ENCODE results near the gene S100A16.
"Not testable (repeated sequence)": the region's sequence is repeated elsewhere in the genome, so short reads cannot be mapped to it uniquely, and the experiment has no call there.

The S100A16 gene

GRCh38 chr1:153612755-153613331 is at the start of gene S100A16:
TSS of gene S100A16 (minus strand) at chr1:153613137. CDS start at chr1:153608151, 4,986 bp downstream.
- DNase-seq: no peak

DNA sequence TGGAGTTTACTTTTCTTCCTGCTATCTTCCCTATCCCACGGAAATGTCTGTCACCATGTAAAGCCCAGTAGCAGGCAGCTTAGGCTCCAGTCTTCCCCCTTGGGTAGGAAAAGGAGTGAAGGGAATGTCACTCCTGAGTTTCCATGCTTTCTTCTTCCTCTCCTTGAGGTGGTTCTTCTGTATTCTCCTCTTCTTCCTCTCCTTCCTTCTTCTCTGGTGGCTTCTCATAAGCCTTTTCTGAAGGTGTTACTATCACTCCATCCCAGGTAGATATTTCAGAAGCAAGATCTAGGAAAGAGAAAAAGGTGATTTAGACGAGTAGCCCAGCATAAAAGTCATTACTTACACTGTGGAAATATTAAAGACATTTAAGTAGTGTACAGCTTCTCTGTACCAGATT is 49.3 kb upstream of the S100A16 start:
- no peak for DNase-seq

DNA sequence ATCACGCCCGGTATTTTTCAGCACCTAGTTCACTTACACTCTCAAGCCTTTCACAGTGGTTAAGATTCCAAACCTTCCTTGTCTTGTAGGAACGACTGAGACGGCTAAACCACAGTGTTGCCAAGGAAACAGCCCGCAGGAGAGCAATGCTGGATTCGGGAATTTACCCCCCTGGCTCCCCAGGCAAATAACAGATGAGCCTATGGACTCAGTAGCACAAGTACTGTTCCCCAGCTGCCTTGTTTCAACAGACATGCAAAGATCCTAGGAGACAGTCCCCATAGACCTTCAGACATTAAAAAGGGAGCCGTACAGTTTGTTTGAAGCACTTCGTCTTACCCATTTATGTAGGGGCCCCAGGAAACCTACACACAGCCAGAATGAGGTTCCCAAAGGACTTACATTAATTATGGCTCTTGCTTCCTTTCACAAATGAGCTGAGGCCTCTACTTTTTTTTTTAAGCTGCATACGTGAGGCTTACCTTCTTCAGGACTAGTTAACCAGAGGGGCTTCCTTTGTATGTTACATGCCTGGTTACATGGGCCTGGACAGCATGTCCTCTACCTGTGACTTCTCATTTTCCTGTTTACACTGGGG is 48.3 kb upstream of the S100A16 start:
- no peak for DNase-seq

DNA sequence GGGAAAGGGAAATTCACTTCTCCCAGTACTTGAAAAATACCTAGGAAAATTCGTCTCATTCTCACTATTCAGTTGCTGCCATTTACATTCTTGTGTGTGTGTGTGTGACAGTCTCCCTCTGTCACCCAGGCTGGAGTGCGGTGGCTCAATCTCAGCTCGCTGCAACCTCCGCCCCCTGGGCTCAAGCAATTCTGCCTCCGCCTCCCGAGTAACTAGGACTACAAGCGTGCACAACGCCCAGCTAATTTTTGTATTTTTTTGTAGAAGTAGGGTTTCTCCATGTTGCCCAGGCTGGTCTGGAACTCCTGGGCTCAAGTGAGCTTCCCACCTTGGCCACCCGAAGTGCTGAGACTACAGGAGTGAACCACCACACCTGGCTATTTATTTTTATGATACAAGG is 46.7 kb upstream of the S100A16 start:
- DNase-seq: no peak

GRCh38 chr1:153659175-153659534 is 46.2 kb upstream of the S100A16 start:
- DNase-seq: no peak

DNA sequence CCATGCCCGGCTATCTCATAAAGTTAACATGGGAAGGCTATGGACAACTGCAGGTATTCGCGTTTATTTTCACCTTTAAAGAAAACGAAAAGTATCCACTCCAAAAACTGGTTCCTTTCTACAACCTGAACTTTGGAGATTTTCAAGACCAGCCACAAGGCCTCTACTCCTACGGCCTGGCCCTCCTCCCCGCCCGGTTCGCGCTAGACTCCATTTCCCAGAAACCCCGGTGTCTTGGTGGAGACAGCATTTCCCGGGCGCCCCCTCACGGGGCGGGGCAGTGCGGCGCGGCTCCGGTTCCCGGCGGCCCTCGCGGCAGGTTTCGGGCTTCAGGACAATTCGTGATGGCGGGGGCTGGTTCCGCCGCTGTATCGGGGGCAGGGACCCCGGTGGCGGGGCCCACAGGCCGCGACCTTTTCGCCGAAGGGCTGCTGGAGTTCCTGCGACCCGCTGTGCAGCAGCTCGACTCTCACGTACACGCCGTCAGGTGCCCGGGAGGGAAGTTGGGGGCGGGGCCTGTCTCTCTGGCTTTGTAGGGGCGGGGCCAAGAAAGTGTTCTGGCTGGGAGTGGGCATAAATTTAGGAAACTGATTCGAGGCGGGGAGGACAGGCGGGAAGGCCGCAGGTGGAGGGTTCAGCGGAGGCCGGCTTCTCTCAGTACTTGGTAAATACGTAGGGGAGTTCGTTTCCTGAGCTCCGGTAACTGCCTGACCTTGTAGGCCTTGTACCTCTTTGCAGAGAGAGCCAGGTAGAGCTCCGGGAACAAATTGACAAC is 45.6 kb upstream of the S100A16 start, which contains the start of gene SNAPIN:
SNAPIN (plus strand) TSS at position 304 of the 775 bp plus-strand sequence; CDS start at position 345, 41 bp downstream.
- DNase-seq: peak; percentile 93

DNA sequence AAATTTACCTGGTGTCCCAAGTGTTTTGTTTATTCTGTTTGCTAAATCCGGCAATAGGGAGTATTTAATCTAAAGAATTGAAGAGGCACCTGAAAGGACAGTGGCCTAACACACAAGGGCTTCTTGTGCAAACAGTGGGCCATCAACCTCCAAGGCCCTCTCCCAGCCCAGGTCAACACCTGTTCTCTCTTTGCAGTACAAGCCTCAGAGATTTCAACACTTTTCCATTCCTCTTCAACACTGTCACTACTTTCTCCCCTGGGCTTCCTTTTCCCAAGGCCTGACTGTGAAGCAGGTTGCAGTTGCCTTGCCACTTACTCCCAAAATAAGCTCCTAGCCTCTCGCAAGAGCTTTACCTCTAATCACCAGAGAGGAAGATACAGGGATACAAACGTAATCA is 42.4 kb upstream of the S100A16 start:
- no peak for DNase-seq

GRCh38 chr1:153652805-153653500 is 40.0 kb upstream of the S100A16 start:
- DNase-seq: no peak

DNA sequence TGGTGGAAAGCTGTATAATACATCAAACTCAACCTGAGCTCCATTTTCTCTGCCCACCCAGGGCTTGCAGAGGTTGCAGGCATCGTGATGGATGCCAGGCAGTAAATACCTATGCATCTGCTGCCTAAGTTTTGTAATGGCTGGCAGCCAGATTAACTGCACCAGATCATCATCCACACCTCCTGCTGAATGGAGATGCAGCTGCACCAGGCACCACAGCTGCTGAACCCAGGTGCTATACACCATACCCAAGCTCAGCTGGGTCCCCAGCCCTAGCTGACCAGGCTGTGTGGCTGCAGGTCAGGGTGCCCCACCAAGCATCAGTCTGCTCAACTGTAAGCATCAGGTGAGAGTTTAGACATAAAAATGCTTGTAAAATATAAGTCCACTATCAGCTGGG is 38.8 kb upstream of the S100A16 start:
- no peak for DNase-seq

- DNase-seq: no peak
Observed at GRCh38 chr1:153649863-153650235, 36.9 kb upstream of the S100A16 start.

- DNase-seq: no peak
Observed at GRCh38 chr1:153649137-153649862, 36.4 kb upstream of the S100A16 start.

GRCh38 chr1:153648000-153648643 is 35.2 kb upstream of the S100A16 start:
- no peak for DNase-seq

DNA sequence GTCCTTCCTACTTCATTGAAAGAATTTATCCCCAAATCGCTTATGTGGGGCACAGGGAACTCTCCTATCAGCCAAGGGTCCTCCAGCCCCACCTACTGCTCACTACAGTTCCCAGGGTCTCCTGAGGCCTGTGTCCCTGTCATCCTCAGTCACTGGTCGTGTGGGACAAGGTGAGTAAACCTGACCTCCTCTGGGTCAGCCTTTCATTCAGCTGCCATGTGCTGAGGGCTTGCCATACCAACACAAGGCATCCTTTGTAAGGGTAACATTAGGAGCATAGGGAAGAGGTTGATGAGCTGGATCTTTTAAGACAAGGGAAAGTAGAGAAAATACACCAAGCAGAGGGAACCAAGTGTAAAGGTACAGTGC is 34.4 kb upstream of the S100A16 start:
- DNase-seq: no peak

DNA sequence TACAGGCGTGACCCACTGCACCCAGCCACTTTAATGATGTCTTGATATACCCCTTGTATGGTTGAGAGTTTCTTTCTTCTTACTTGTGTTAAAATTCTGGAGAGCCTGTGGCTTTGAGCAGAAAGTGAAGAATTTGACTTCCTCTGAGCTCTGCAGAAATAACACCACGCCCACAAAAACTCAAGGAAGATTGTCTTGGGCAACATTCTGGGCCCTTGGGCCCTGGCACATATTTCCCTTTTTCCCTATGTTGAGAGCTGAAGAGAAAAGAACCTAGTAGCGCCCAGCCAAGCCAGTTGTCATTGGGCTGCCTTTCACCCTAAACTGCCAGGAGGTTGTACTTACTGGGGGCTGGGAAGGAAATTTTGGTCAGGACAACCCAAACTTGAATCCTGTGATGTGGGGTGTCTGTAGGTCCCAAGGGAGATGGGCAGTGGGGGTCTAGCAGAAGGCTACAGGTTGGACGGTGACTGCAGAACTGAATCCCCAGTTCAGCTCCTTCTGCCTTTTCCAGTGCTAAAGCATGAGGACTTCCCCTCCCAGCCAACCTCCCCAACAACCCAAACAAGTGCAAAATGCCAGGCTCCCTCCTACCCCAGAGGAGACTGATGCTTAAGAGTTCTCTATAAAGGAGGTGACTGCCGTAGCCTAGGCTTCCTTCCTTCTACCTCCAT is 33.9 kb upstream of the S100A16 start:
- no peak for DNase-seq

GRCh38 chr1:153643816-153644215 is 30.9 kb upstream of the S100A16 start:
- no peak for DNase-seq

GRCh38 chr1:153643100-153643499 is 30.2 kb upstream of the S100A16 start:
- DNase-seq: no peak

DNA sequence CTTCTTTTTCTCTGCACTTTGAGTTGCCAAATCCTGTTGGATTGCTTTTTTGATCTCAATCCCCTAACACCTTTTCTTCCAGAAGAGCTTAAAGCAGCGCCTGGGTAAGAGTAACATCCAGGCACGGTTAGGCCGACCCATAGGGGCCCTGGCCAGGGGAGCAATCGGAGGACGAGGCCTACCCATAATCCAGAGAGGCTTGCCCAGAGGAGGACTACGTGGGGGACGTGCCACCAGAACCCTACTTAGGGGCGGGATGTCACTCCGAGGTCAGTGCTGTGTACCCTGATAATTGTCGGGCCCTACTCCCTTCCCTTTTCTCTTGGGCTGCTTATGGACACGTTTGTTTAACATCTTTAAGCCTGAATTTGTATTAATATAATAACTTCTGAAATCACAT is 29.2 kb upstream of the S100A16 start:
- no peak for DNase-seq

- no peak for DNase-seq
Observed at GRCh38 chr1:153640861-153641260, 27.9 kb upstream of the S100A16 start.

GRCh38 chr1:153640213-153640612 is 27.3 kb upstream of the S100A16 start:
- DNase-seq: not testable (repeated sequence)

DNA sequence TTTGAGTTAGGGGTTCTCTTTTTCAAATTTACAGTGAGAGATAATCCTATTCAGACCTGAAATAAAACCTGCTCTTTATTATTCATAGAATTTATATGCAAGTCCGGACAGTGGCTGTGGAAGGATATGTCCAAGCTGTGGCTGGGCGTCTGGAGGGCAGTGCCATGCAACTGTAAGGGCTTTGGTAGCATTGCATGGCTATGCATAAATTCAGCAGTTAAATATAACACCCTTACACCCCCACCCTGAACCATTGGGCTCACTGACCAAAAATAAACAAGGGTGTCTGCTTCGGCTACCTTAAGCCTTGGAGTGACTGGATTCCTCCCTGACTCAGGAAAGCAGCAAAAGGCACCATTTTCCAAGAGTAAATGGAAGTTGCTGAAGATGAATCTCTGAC is 26.3 kb upstream of the S100A16 start:
- no peak for DNase-seq

DNA sequence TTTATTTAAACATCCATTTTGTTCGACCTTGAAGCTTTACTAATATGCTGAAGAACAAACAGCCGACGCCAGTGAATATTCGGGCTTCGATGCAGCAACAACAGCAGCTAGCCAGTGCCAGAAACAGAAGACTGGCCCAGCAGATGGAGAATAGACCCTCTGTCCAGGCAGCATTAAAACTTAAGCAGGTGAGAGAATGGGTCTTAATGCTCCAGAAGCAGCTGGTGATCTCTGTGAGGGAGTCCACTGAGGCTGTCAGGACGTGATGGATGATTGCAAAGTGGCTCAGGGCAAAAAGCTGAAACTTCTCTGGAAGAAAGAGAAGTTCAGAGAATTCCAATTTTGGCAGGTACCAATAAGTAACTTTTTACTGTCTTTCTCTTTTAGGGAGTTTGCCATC is 25.3 kb upstream of the S100A16 start:
- DNase-seq: no peak

GRCh38 chr1:153636312-153636711 is 23.4 kb upstream of the S100A16 start:
- DNase-seq: no peak
